K562 (cell line): ENCODE results near the gene HMCN2. TPM values are rescaled to one million over a fixed set of nuclear protein-coding genes. Genes with fewer than 3 reads are reported as not detected.

Experiments used
- ATAC-seq: fragments of 200-7000 bp; cut with Tn5 transposase; 3 replicates; pipeline ENCODE4 v1.9.1; 2020; ENCODE audit warnings: moderate library complexity
- BruUV-seq: library from RNA; stranded (reverse); fragments of 400-500 nt; replicated peaks from 2 replicates; lab custom pipeline; 2021; lab: Mats Ljungman, UMichigan
- CTCF ChIA-PET: fragments of 300-600 bp; formaldehyde crosslinking; extraction: SDS; loops from one replicate; lab custom pipeline; 2021; ENCODE audit warnings: low intra/inter-chr PET ratio; lab: Yijun Ruan, JAX
- POLR2A ChIA-PET: fragments of 300-600, 350-650 bp; sonication (Branson Sonifier 250); formaldehyde crosslinking; extraction: SDS; loops from one replicate; lab custom pipeline; 2021; ENCODE audit warnings: antibody characterized with exemption, inconsistent platforms; lab: Yijun Ruan, JAX
- DNase-seq, 4 experiments: peaks; one replicate each; pipeline versions ENCODE4 v3.0.0 to v3.0.0-alpha.2; 2011 to 2018; ENCODE audit warnings: low spot score in 3 of 4, mixed read lengths in 3 of 4; ENCODE audit errors: extremely low read depth in 1 of 4
- FAIRE-seq: peaks from 2 replicates; lab custom pipeline; 2011; peaks lifted over from hg19 to GRCh38; lab: Jason Lieb, UNC
- H2AFZ ChIP-seq: 2 replicates; pipeline ENCODE4 v1.6.0; 2011; ENCODE audit warnings: low read depth, low read length, control low read depth, inconsistent platforms
- H3K27ac ChIP-seq: fragments of 200-600 bp; 3 replicates; pipeline ENCODE4 v1.8.0; 2011; ENCODE audit warnings: low read depth, mild to moderate bottlenecking, control low read depth, inconsistent platforms, low read length, moderate library complexity, mixed read lengths; ENCODE audit errors: extremely low read depth
- H3K27me3 ChIP-seq, 2 experiments: fragments of 300-600 bp in 1 of 2; 2 replicates in 1 of 2; 3 replicates in 1 of 2; pipeline versions ENCODE4 v1.6.0 to v1.8.0; 2011; ENCODE audit warnings: inconsistent platforms in 2 of 2, low read length in 2 of 2, mild to moderate bottlenecking in 1 of 2, mixed read lengths in 1 of 2, moderate library complexity in 1 of 2; ENCODE audit not compliant: control insufficient read depth in 2 of 2, insufficient read depth in 2 of 2
- H3K36me3 ChIP-seq: fragments of 300-600 bp; 3 replicates; pipeline ENCODE4 v1.8.0; 2011; ENCODE audit warnings: mild to moderate bottlenecking, low read length, inconsistent platforms; ENCODE audit not compliant: control insufficient read depth, insufficient read depth
- H3K4me1 ChIP-seq, 2 experiments: fragments of 200-600 bp in 1 of 2; replicated peaks in 1 of 2; 2 replicates in 1 of 2; 3 replicates in 1 of 2; pipeline versions ENCODE4 v1.5.1 to v1.8.0; 2011; ENCODE audit warnings: inconsistent platforms in 2 of 2, low read length in 2 of 2, mild to moderate bottlenecking in 1 of 2, mixed read lengths in 1 of 2, moderate library complexity in 1 of 2; ENCODE audit not compliant: control insufficient read depth in 2 of 2, insufficient read depth in 2 of 2
- H3K4me2 ChIP-seq: 2 replicates; pipeline ENCODE4 v1.6.1; 2011; ENCODE audit warnings: low read length, control low read depth, inconsistent platforms, mixed read lengths; ENCODE audit not compliant: insufficient read depth
- H3K4me3 ChIP-seq: fragments of 200-600 bp; sonication (generic), shearing (Covaris generic); 2 replicates; pipeline ENCODE4 v1.5.1; 2016; ENCODE audit warnings: control low read depth, inconsistent platforms
- H3K79me2 ChIP-seq: fragments of 200-600 bp; 3 replicates; pipeline ENCODE4 v1.8.0; 2011; ENCODE audit warnings: low read length, inconsistent platforms; ENCODE audit not compliant: control insufficient read depth, insufficient read depth
- H3K9ac ChIP-seq, 2 experiments: 2 replicates each; pipeline versions ENCODE4 v1.6.0 to v1.6.1; 2011; ENCODE audit warnings: low read depth in 2 of 2, low read length in 2 of 2, control low read depth in 1 of 2, inconsistent platforms in 1 of 2, mild to moderate bottlenecking in 1 of 2, mixed read lengths in 1 of 2; ENCODE audit not compliant: insufficient read depth in 1 of 2
- H3K9me1 ChIP-seq: one replicate; pipeline ENCODE4 v1.6.0; 2011; ENCODE audit warnings: inconsistent platforms, mild to moderate bottlenecking, low read length, moderate library complexity; ENCODE audit not compliant: control insufficient read depth, insufficient read depth
- H3K9me3 ChIP-seq: replicated peaks from 2 replicates; pipeline ENCODE4 v1.5.1; 2011; ENCODE audit warnings: low read depth, low read length, inconsistent platforms; ENCODE audit not compliant: control insufficient read depth, insufficient read depth
- H4K20me1 ChIP-seq: replicated peaks from 2 replicates; pipeline ENCODE4 v1.6.1; 2011; ENCODE audit warnings: low read length, inconsistent platforms, mixed read lengths; ENCODE audit not compliant: control insufficient read depth, insufficient read depth
- CHD2 ChIP-seq: IDR thresholded peaks from 2 replicates; pipeline ENCODE4 v1.6.1; 2011; ENCODE audit warnings: low read depth, low read length
- KLF13 ChIP-seq: fragments of 450-650 bp; IDR thresholded peaks from 2 replicates; pipeline ENCODE4 v1.6.1; 2016; ENCODE audit warnings: missing genetic modification characterization, low read depth, mild to moderate bottlenecking, missing compliant biosample characterization, moderate library complexity, borderline replicate concordance
- MITF ChIP-seq: IDR thresholded peaks from 2 replicates; pipeline ENCODE4 v1.6.1; 2014; ENCODE audit warnings: antibody characterized with exemption
- NR4A1 ChIP-seq, 2 experiments: fragments of 250-450 bp in 1 of 2; fragments of 450-650 bp in 1 of 2; sonication (Bioruptor Pico) in 1 of 2; IDR thresholded peaks; 2 replicates each; pipeline versions ENCODE4 v1.4.0 to v1.6.1; 2016 to 2020; ENCODE audit warnings: mild to moderate bottlenecking in 2 of 2, missing compliant biosample characterization in 1 of 2, missing genetic modification characterization in 1 of 2, moderate library complexity in 1 of 2
- RNF219 ChIP-seq: fragments of 250-450 bp; sonication (Bioruptor Pico); IDR thresholded peaks from 2 replicates; pipeline ENCODE4 v1.5.0; 2022; ENCODE audit warnings: mild to moderate bottlenecking
- RUNX1 ChIP-seq: sonication (generic); IDR thresholded peaks from 2 replicates; pipeline ENCODE4 v1.6.1; 2016; ENCODE audit warnings: antibody characterized with exemption, low read depth
- SP2 ChIP-seq: IDR thresholded peaks from 2 replicates; pipeline ENCODE4 v1.6.1; 2011; ENCODE audit warnings: mild to moderate bottlenecking, low read depth, low read length, moderate library complexity; ENCODE audit not compliant: poor library complexity, severe bottlenecking; ENCODE audit errors: extremely low read depth
- STAT5A ChIP-seq: IDR thresholded peaks from 2 replicates; pipeline ENCODE4 v1.6.1; 2012; ENCODE audit warnings: low read length, inconsistent platforms, borderline replicate concordance
- SUPT5H ChIP-seq: fragments of 450-650 bp; IDR thresholded peaks from 2 replicates; pipeline ENCODE4 v1.6.1; 2016
- TRIM25 ChIP-seq: fragments of 450-650 bp; IDR thresholded peaks from 2 replicates; pipeline ENCODE4 v1.7.0; 2016; ENCODE audit warnings: borderline replicate concordance
- ZBTB8A ChIP-seq: fragments of 450-650 bp; IDR thresholded peaks from 2 replicates; pipeline ENCODE4 v1.6.1; 2018; ENCODE audit warnings: mild to moderate bottlenecking, moderate library complexity; ENCODE audit not compliant: partially characterized antibody
- ZEB2 ChIP-seq: fragments of 450-650 bp; IDR thresholded peaks from 2 replicates; pipeline ENCODE4 v1.6.1; 2016
- ZNF778 ChIP-seq: fragments of 450-650 bp; formaldehyde crosslinking; IDR thresholded peaks from 2 replicates; pipeline ENCODE4 v1.4.0; 2020; ENCODE audit warnings: mild to moderate bottlenecking, moderate library complexity
- WGBS: fragments of 100-300 bp; shearing (Covaris generic); methylation state at CpG from one replicate; pipeline ENCODE4 v1.1.6; 2016; ENCODE audit warnings: low coverage, mixed read lengths; ENCODE audit not compliant: insufficient coverage; ENCODE audit errors: missing lambda C conversion rate; 5-methylcytosine and 5-hydroxymethylcytosine counted together
- in situ Hi-C: fragments of 300-500 bp; cut with MboI; formaldehyde crosslinking; loops from 4 replicates; pipeline ENCODE4 v1.15.0; 2018; ENCODE audit warnings: inconsistent platforms, mixed read lengths
- intact Hi-C: fragments of 100-400 bp; cut with micrococcal nuclease; formaldehyde crosslinking; loops from 2 replicates; pipeline ENCODE4 v1.14.2; 2022
- polyA plus RNA-seq, 8 experiments: library from polyadenylated mRNA; depleted of rRNA in 4 of 8; stranded (reverse) in 5 of 8; unstranded in 3 of 8; fragments of >200 nt; fragmentation: Nextera tagmentation in 2 of 8; fragmentation: Illumina TruSeq in 1 of 8; extraction: Ambion mirVana in 2 of 8; extraction: Trizol in 1 of 8; gene quantifications; 2 replicates each; pipeline versions ENCODE4 v1.2.1 to v1.2.3, GENCODE V29; 2011 to 2014; ENCODE audit warnings: inconsistent platforms in 1 of 8, missing spikeins in 1 of 8
- total RNA-seq, 7 experiments: library from RNA; depleted of rRNA in 6 of 7; stranded (reverse); fragments of >200 nt in 6 of 7; fragmentation: Illumina TruSeq in 2 of 7; extraction: Trizol in 2 of 7; gene quantifications; 2 replicates each; pipeline versions ENCODE4 v1.2.1 to v1.2.3, GENCODE V29; 2011 to 2021; ENCODE audit warnings: low replicate concordance in 1 of 7
- TF ChIP-seq, protein P1 (sequence below): sonication (generic); formaldehyde crosslinking; IDR thresholded peaks from 2 replicates; pipeline ENCODE4 v1.8.1; 2022; ENCODE audit warnings: missing genetic modification reagents

Gene HMCN2
- total and polyA plus RNA-seq, 9 of the 15 experiments (the other 6 are each of a cell fraction or from before 2014, with no cell fraction given): 0.01 TPM; not detected in 8

DNA sequence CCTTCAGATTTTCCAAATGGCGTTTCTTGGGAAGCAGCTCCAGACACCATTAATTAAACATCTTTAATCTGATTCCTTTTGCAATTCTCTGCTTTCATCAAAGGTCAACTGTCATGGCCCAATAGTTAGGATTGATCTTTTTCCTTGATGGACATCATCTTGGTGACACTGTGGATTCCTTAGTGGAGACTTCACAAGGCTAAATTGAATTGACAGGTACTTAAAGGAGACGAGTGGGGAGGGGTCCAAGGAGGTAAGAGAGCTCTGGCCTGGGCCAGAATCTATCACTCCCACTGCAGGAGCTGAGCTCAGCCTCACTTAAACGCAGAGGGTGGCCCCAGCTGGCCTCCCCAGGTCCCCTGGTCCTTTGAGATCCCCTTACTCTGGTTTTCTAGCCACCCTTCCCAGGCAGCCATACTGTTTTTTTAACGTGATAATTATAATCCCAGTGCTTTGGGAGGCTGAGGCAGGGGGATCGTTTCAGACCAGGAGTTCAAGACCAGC lies 9.9 kb upstream of the HMCN2 start:
- Histone ChIP-seq H3K27ac (no peak overlapping the region), H3K9ac (no peak overlapping the region), H3K36me3 (no peaks in the 10 kb centered on the region), H3K27me3 (peaks cover 9 to 12% of the 10 kb centered on the region in 2 experiments; a peak in 4 of 5 replicates), H3K4me2 (no peak overlapping the region), H3K4me3 (no peak overlapping the region), H3K79me2 (no peaks in the 10 kb centered on the region), H3K9me3 (no peaks in the 10 kb centered on the region), H3K4me1 (peaks cover 0 to 4% of the 10 kb centered on the region in 2 experiments; a peak in 1 of 5 replicates), H3K9me1 (no peaks in the 10 kb centered on the region)
- no peak for FAIRE-seq
- no peak for DNase-seq
- ATAC-seq: no peak
- CTCF ChIA-PET: no interaction called here
- 0% methylated on average over 5 of the region's 5 CpGs for WGBS
- POLR2A ChIA-PET: no interaction called here
- intact Hi-C loops: no loop called here
- BruUV-seq: no TSS peak
- TF ChIP-seq RUNX1 (no peak), ZNF778 (CRISPR knock-in tag) (no peak), STAT5A (no peak), RNF219 (CRISPR knock-in tag) (no peak), ZBTB8A (no peak), TRIM25 (no peak), ZEB2 (no peak), SP2 (no peak), SUPT5H (no peak), NR4A1 (CRISPR knock-in tag; IDR thresholded peaks at IDR 0.05) (no peak), NR4A1 (tag; IDR thresholded peaks at IDR 0.05) (no peak), MITF (no peak), CHD2 (no peak), KLF13 (tag) (no peak)
- TF ChIP-seq, protein P1, sequence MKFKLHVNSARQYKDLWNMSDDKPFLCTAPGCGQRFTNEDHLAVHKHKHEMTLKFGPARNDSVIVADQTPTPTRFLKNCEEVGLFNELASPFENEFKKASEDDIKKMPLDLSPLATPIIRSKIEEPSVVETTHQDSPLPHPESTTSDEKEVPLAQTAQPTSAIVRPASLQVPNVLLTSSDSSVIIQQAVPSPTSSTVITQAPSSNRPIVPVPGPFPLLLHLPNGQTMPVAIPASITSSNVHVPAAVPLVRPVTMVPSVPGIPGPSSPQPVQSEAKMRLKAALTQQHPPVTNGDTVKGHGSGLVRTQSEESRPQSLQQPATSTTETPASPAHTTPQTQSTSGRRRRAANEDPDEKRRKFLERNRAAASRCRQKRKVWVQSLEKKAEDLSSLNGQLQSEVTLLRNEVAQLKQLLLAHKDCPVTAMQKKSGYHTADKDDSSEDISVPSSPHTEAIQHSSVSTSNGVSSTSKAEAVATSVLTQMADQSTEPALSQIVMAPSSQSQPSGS (CRISPR knock-in tag): no peak
- TF ChIP-seq, all 486 proteins: peak for 0
- Histone ChIP-seq H2AFZ (no peak overlapping the region), H4K20me1 (no peaks in the 10 kb centered on the region)
- in situ Hi-C loops: no loop called here
